GM12872 (cell line): ENCODE measurements around the gene UBE4A.

ENCODE experiments used
- TF ChIP-seq, protein P1 (sequence below): IDR thresholded peaks from 3 replicates; pipeline ENCODE4 v1.5.1; 2011; ENCODE audit warnings: low read depth, mild to moderate bottlenecking, low read length, moderate library complexity; ENCODE audit not compliant: insufficient read depth

Gene UBE4A

DNA sequence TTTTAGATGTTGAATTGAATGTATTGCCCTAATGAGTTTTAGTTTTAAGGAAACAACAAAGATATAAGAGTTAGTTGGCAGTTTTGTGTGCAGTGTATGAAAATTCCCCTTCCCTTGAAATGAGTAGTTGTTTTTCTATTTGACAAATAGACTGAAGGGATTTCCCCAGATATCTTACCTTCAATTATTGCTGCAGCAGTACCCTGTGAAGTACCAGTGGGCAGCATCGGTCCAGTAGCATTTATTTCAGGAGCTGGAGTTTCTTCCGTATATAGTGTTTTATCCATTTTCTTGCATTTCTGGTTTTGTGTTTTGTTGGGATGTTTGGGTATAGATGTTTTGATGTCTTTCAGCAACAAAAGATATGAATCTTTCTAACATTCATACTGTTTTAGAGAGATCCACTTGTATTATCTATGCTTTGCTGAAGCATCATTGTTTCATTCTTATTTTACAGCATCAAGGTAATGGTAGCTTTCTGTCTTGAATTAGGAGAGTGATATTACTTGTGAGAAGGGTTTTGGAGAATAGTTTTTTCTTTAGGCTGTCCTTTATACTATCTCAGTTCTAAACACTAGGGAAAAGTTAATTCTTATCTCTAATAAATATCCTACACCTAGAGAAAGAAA lies 84.3 kb downstream of the UBE4A start:
- TF ChIP-seq, protein P1, sequence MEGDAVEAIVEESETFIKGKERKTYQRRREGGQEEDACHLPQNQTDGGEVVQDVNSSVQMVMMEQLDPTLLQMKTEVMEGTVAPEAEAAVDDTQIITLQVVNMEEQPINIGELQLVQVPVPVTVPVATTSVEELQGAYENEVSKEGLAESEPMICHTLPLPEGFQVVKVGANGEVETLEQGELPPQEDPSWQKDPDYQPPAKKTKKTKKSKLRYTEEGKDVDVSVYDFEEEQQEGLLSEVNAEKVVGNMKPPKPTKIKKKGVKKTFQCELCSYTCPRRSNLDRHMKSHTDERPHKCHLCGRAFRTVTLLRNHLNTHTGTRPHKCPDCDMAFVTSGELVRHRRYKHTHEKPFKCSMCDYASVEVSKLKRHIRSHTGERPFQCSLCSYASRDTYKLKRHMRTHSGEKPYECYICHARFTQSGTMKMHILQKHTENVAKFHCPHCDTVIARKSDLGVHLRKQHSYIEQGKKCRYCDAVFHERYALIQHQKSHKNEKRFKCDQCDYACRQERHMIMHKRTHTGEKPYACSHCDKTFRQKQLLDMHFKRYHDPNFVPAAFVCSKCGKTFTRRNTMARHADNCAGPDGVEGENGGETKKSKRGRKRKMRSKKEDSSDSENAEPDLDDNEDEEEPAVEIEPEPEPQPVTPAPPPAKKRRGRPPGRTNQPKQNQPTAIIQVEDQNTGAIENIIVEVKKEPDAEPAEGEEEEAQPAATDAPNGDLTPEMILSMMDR: no peak

DNA sequence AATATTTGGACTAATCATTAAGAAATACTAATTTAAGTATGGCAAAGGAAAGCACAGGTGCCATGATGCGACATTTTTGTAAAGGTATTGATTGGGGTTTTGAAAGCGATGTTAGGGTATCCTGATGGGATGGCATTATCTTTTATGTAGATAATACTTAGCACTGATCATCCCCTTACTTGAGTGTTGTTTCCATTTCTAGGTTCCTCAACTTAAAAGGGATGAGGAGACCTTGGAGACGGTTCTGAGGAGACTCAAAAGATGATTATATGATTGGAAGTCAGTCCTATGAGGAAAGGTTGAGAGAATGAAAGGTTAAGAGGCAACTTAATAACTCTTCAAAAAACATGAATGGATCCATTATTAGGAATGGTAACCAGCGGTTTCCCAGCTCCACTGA lies 88.0 kb downstream of the UBE4A start:
- TF ChIP-seq, protein P1: no peak

GRCh38 chr11:118448294-118448693 lies 88.9 kb downstream of the UBE4A start:
- TF ChIP-seq, protein P1: no peak
